Ramos (cell line): ENCODE results near the gene ISCA1.

Experiments
- in situ Hi-C: fragments of 300-500 bp; cut with MboI; formaldehyde crosslinking; loops from one replicate; pipeline ENCODE4 v1.14.3; 2022; ENCODE audit warnings: low sequenced_read_pairs; ENCODE audit not compliant: unreplicated experiment

Gene ISCA1

GRCh38 chr9:86287013-86287412 is 4.7 kb upstream of the ISCA1 start:
- in situ Hi-C loops = no loop called here

GRCh38 chr9:86286278-86286677 is 3.9 kb upstream of the ISCA1 start:
- in situ Hi-C loops = no loop called here

- in situ Hi-C loops = no loop called here
Observed at GRCh38 chr9:86285261-86285660, 2.9 kb upstream of the ISCA1 start.

GRCh38 chr9:86282979-86283535 is 719 bp upstream of the ISCA1 start:
- in situ Hi-C loops = no loop called here

- in situ Hi-C loops = no loop called here
Observed at GRCh38 chr9:86281593-86282076, 703 bp downstream of the ISCA1 start.

GRCh38 chr9:86280580-86280979 is 1.8 kb downstream of the ISCA1 start:
- in situ Hi-C loops = no loop called here

GRCh38 chr9:86279839-86280238 is 2.5 kb downstream of the ISCA1 start:
- in situ Hi-C loops = no loop called here

GRCh38 chr9:86277072-86277471 is 5.3 kb downstream of the ISCA1 start:
- in situ Hi-C loops = no loop called here

GRCh38 chr9:86275962-86276361 is 6.4 kb downstream of the ISCA1 start:
- in situ Hi-C loops = no loop called here

GRCh38 chr9:86274821-86275643 is 7.3 kb downstream of the ISCA1 start:
- in situ Hi-C loops = no loop called here

GRCh38 chr9:86272221-86272620 is 10.1 kb downstream of the ISCA1 start:
- in situ Hi-C loops = no loop called here

- in situ Hi-C loops = no loop called here
Observed at GRCh38 chr9:86263876-86264275, 18.5 kb downstream of the ISCA1 start.

GRCh38 chr9:86262492-86262891 is 19.8 kb downstream of the ISCA1 start:
- in situ Hi-C loops = no loop called here

GRCh38 chr9:86259557-86259956 is 22.8 kb downstream of the ISCA1 start, which contains the start of gene C9orf153:
TSS of gene C9orf153 (minus strand) at chr9:86259657. CDS start at chr9:86229603, 30,054 bp downstream.
- in situ Hi-C loops = no loop called here

GRCh38 chr9:86257391-86257790 is 24.9 kb downstream of the ISCA1 start:
- in situ Hi-C loops = no loop called here

GRCh38 chr9:86256653-86257052 is 25.7 kb downstream of the ISCA1 start:
- in situ Hi-C loops = no loop called here

GRCh38 chr9:86253577-86253976 is 28.8 kb downstream of the ISCA1 start:
- in situ Hi-C loops = no loop called here

- in situ Hi-C loops = no loop called here
Observed at GRCh38 chr9:86252870-86253269, 29.5 kb downstream of the ISCA1 start.

GRCh38 chr9:86250123-86250522 is 32.2 kb downstream of the ISCA1 start:
- in situ Hi-C loops = no loop called here

GRCh38 chr9:86248746-86249145 is 33.6 kb downstream of the ISCA1 start:
- in situ Hi-C loops = loop anchor here (25.0 kb wide), 2 partner anchors 111 to 411 kb away; no protein-coding TSS in a partner anchor

GRCh38 chr9:86246752-86247161 is 35.6 kb downstream of the ISCA1 start:
- in situ Hi-C loops = loop anchor here (25.0 kb wide), 2 partner anchors 109 to 409 kb away; no protein-coding TSS in a partner anchor
